ENCODE results near the gene TTC29. TPM values are rescaled to one million over a fixed set of nuclear protein-coding genes. Genes with fewer than 3 reads are reported as not detected.

The TTC29 gene
- total RNA-seq, 1 donor from 2014 or later: not detected

DNA sequence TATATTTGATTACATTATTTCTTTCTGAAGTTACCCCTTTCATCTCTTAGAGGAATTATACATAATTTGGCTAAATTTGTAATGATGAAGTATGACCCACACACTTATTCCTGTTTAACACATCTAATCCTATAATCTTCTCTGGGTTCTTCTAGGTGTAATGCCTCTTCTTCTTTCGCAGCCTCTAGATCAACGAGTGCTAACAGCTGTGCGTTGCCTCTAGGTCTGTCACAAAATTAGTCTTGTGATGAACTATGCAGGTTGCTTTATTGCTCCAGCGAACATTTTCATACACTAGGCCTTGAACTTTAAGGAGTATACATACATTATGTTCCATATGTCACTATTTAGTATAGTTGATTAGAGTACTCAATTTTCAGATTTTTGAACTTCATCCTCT lies 89.9 kb downstream of the TTC29 start:
- no peaks in the 10 kb centered on the region for H3K4me1 Mint-ChIP-seq (ENCODE audit: low read depth, unreplicated experiment)
- Histone ChIP-seq H3K4me2 (ENCODE audit: low read length) (no peak overlapping the region), H4K20me1 (ENCODE audit: insufficient read depth, low read length) (no peaks in the 10 kb centered on the region), H3K4me3 (ENCODE audit: insufficient read depth, low read depth, low read length) (no peak overlapping the region), H3K79me2 (ENCODE audit: insufficient read depth, low read length) (no peaks in the 10 kb centered on the region), H3K27me3 (ENCODE audit: insufficient read depth, low read length) (no peaks in the 10 kb centered on the region), H3K9ac (ENCODE audit: low read length) (no peak overlapping the region), H3K4me1 (ENCODE audit: insufficient read depth, low read length) (no peaks in the 10 kb centered on the region), H3K27ac (ENCODE audit: low read depth, low read length) (no peak overlapping the region), H3K36me3 (ENCODE audit: insufficient read depth, low read length) (no peaks in the 10 kb centered on the region), H3K9me3 (ENCODE audit: insufficient read depth, low read depth, low read length) (no peaks in the 10 kb centered on the region), H2AFZ (ENCODE audit: low read depth, low read length) (no peak overlapping the region)
- no peaks in the 10 kb centered on the region for H3K36me3 Mint-ChIP-seq (ENCODE audit: low read depth, unreplicated experiment)
- no peak overlapping the region for H3K27ac Mint-ChIP-seq (ENCODE audit: unreplicated experiment)
- H3K27me3 Mint-ChIP-seq (ENCODE audit: low read depth, unreplicated experiment): peaks cover 4% of the 10 kb centered on the region
- no peaks in the 10 kb centered on the region for H3K9me3 Mint-ChIP-seq (ENCODE audit: unreplicated experiment)
- no peak overlapping the region for H3K4me3 Mint-ChIP-seq (ENCODE audit: unreplicated experiment)
- DNase-seq (ENCODE audit: low read depth) (no peak), FAIRE-seq (no peak)
- TF ChIP-seq CTCF (IDR thresholded peaks at IDR 0.05; ENCODE audit: insufficient read depth, low read depth, low read length) (no peak), EZH2 (IDR thresholded peaks at IDR 0.05; ENCODE audit: insufficient read depth, low read length) (no peak)

GRCh38 chr4:146852360-146852759 lies 93.3 kb downstream of the TTC29 start:
- DNase-seq (ENCODE audit: low read depth) (no peak), FAIRE-seq (no peak)
- Histone ChIP-seq H3K4me2 (ENCODE audit: low read length) (no peak overlapping the region), H2AFZ (ENCODE audit: low read depth, low read length) (no peak overlapping the region), H3K27ac (ENCODE audit: low read depth, low read length) (no peak overlapping the region), H3K4me1 (ENCODE audit: insufficient read depth, low read length) (no peaks in the 10 kb centered on the region), H3K4me3 (ENCODE audit: insufficient read depth, low read depth, low read length) (no peak overlapping the region), H3K9me3 (ENCODE audit: insufficient read depth, low read depth, low read length) (no peaks in the 10 kb centered on the region), H3K79me2 (ENCODE audit: insufficient read depth, low read length) (no peaks in the 10 kb centered on the region), H3K9ac (ENCODE audit: low read length) (no peak overlapping the region), H3K27me3 (ENCODE audit: insufficient read depth, low read length) (no peaks in the 10 kb centered on the region), H4K20me1 (ENCODE audit: insufficient read depth, low read length) (no peaks in the 10 kb centered on the region), H3K36me3 (ENCODE audit: insufficient read depth, low read length) (no peaks in the 10 kb centered on the region)
- Mint-ChIP-seq H3K27ac (ENCODE audit: unreplicated experiment) (no peak overlapping the region), H3K36me3 (ENCODE audit: low read depth, unreplicated experiment) (no peaks in the 10 kb centered on the region), H3K9me3 (ENCODE audit: unreplicated experiment) (no peaks in the 10 kb centered on the region), H3K4me1 (ENCODE audit: low read depth, unreplicated experiment) (no peaks in the 10 kb centered on the region), H3K4me3 (ENCODE audit: unreplicated experiment) (no peak overlapping the region), H3K27me3 (ENCODE audit: low read depth, unreplicated experiment) (no peaks in the 10 kb centered on the region)
- no peak for TF ChIP-seq EZH2 (IDR thresholded peaks at IDR 0.05; ENCODE audit: insufficient read depth, low read length)
- no peak for TF ChIP-seq CTCF (IDR thresholded peaks at IDR 0.05; ENCODE audit: insufficient read depth, low read depth, low read length)

- Histone ChIP-seq H3K4me1 (ENCODE audit: insufficient read depth, low read length) (no peaks in the 10 kb centered on the region), H4K20me1 (ENCODE audit: insufficient read depth, low read length) (no peaks in the 10 kb centered on the region), H3K9ac (ENCODE audit: low read length) (no peak overlapping the region), H3K4me3 (ENCODE audit: insufficient read depth, low read depth, low read length) (no peak overlapping the region), H3K9me3 (ENCODE audit: insufficient read depth, low read depth, low read length) (no peaks in the 10 kb centered on the region), H3K79me2 (ENCODE audit: insufficient read depth, low read length) (no peaks in the 10 kb centered on the region), H3K27ac (ENCODE audit: low read depth, low read length) (no peak overlapping the region), H3K4me2 (ENCODE audit: low read length) (no peak overlapping the region), H3K36me3 (ENCODE audit: insufficient read depth, low read length) (no peaks in the 10 kb centered on the region), H3K27me3 (ENCODE audit: insufficient read depth, low read length) (no peaks in the 10 kb centered on the region), H2AFZ (ENCODE audit: low read depth, low read length) (no peak overlapping the region)
- TF ChIP-seq CTCF (IDR thresholded peaks at IDR 0.05; ENCODE audit: insufficient read depth, low read depth, low read length) (no peak), EZH2 (IDR thresholded peaks at IDR 0.05; ENCODE audit: insufficient read depth, low read length) (no peak)
- Mint-ChIP-seq H3K27me3 (ENCODE audit: low read depth, unreplicated experiment) (no peaks in the 10 kb centered on the region), H3K4me3 (ENCODE audit: unreplicated experiment) (no peak overlapping the region), H3K4me1 (ENCODE audit: low read depth, unreplicated experiment) (no peaks in the 10 kb centered on the region), H3K27ac (ENCODE audit: unreplicated experiment) (no peak overlapping the region), H3K36me3 (ENCODE audit: low read depth, unreplicated experiment) (no peaks in the 10 kb centered on the region), H3K9me3 (ENCODE audit: unreplicated experiment) (peaks cover 2% of the 10 kb centered on the region)
- FAIRE-seq: no peak
- no peak for DNase-seq (ENCODE audit: low read depth)
These were observed 98.3 kb downstream of the TTC29 start for GRCh38 chr4:146847345-146847744.
